Measurements from ENCODE around the gene NRXN3.

NRXN3 gene

DNA sequence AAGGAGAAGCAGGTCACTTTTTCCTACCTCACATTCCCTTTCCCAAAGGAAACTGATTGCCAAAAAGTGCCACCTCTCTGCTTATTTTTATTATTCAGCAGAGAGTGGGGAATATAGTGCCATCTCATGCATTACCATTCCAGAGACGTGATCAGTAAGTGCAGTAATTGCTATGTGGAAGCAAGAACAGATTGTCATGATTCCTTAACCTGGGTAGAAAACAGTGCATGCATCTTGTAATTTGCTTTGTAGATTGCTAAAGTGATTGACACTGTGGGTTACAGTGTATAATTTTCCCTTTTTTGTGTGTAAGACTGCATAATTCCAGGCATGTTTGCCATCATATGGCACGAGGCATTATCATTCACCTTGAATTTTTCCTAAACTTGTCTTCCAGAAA, 1708.6 kb downstream of the NRXN3 start:
- no peak for DNase-seq (ENCODE audit: low spot score)

DNA sequence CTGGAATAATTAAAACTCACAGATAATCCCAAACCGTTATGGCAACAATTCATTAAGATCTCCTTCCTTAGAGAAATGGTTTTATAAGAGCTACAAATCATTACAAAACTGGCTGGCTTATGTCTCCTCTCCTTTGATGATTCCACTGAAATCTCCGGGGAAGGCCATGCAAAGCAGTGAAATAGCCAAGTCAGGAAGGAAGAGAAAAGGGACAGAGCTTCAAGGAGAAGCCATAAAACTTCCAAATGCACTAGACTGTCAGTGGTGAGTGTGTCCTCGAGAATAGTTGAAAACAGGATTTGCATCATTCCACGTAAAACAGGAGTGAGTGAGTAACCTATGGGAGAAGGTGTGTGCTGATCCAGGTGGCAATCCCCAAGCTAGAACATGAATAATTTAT, 1711.1 kb downstream of the NRXN3 start:
- DNase-seq (ENCODE audit: low spot score), result no peak

DNA sequence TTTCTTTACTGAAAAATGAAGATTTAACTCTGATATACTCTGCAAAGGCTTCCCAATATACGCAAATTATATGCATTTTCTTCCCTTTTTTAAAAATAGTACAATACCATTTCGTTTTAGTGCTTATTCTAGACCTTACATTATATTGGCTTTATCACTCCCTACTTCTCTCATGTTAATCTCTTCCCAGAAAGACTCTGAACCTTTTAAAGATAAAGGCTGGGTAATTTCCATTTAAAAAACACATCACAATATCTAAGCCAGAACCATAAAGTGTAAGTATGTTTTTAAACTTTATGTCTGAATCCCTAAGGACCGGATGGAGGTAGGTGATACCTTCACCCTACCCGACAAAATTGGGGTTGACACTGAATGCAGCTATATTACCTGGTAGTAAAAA, 1720.4 kb downstream of the NRXN3 start:
- DNase-seq (ENCODE audit: low spot score), result no peak

GRCh38 chr14:79896009-79896408, 1725.8 kb downstream of the NRXN3 start:
- DNase-seq (ENCODE audit: low spot score), result no peak

DNA sequence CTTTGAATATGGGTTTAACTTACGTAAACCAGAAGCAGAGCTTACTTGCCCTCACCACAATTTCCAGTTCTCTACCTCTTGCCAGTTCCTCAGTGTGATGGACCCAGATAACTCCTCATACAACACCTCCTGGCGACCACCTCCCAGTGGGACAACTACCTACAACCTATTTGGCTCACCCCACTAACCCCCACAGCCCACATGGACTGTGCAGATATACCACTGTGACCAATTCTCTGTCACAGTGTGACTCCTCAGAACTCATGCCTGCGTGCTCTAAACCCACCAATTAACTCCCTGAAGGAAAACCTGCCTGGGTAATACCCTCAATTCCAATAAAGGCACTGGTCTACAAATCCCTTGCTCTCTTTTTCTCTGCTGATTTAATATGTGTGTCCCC, 1729.4 kb downstream of the NRXN3 start:
- DNase-seq (ENCODE audit: low spot score), result no peak

GRCh38 chr14:79904497-79904896, 1734.3 kb downstream of the NRXN3 start:
- DNase-seq (ENCODE audit: low spot score), result no peak

DNA sequence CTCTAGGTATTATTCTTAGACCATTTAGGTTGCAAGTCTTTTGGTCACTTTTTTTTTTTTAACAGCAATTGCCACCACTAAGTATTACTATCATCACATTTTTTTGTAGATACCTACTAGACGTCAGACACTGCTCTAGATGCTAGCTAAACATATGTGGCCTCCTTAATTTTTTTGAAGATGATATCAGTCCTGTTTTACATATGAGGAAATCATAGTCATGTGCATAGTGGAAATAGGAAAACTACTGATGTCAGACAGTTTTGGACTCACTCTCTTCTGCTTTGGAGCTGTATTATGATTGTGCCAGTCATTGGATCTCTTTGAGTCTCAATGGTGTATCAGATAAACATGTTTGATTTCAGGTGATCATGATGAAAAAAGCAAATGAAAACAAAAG, 1736.8 kb downstream of the NRXN3 start:
- no peak for DNase-seq (ENCODE audit: low spot score)

- DNase-seq (ENCODE audit: low spot score), result no peak
Measured at GRCh38 chr14:79910086-79910485, 1739.9 kb downstream of the NRXN3 start.

GRCh38 chr14:79911744-79912143, 1741.6 kb downstream of the NRXN3 start:
- DNase-seq (ENCODE audit: low spot score), result no peak

GRCh38 chr14:79914595-79914994, 1744.4 kb downstream of the NRXN3 start:
- DNase-seq (ENCODE audit: low spot score), result no peak

DNA sequence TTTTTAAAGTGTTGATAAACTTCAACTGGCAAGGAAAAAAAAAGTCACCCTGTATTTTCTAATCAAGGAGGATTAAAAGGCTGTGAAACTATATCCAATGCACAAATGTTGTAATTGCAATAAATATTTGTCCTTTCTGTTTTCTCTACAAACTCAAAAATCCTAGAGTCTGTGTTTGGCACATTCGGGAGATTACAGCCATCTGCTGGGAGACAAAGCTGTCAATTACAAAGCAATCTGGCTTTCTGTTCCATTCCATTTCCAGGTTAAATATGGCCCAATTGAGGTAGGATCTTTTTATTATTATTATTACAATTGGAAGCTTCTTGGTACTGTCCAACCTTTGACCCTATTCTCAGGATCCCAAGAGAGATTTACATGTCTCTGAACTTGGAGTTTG, 1745.2 kb downstream of the NRXN3 start:
- no peak for DNase-seq (ENCODE audit: low spot score)

GRCh38 chr14:79916281-79916680, 1746.1 kb downstream of the NRXN3 start:
- DNase-seq (ENCODE audit: low spot score), result no peak

DNA sequence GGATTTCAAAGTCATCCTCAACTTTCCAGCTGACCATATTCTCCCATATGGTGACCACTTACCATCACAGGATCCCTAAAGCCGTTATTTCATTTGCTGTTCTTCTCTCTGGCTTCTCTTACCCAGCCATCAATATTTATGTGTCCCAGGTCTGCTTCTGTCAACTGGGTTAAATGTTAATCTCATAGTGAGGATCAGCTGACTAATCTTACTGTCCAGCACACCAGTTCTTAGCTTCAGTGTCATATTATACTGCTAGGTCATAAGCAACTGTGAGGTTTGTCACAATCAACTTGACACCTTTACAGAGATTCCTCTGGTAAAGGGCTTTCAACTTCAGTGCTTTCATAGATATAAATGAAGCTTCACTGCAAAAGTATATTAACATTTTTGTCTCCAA, 1746.7 kb downstream of the NRXN3 start:
- DNase-seq (ENCODE audit: low spot score), result no peak
